K562 (cell line): Measurements from ENCODE around the gene PRF1. TPM values are rescaled to one million over a fixed set of nuclear protein-coding genes. Genes with fewer than 3 reads are reported as not detected.

Experiments
- ATAC-seq: fragments of 200-7000 bp; cut with Tn5 transposase; 3 replicates; pipeline ENCODE4 v1.9.1; 2020; ENCODE audit warnings: moderate library complexity
- BruUV-seq: library from RNA; stranded (reverse); fragments of 400-500 nt; replicated peaks from 2 replicates; lab custom pipeline; 2021; lab: Mats Ljungman, UMichigan
- CTCF ChIA-PET: fragments of 300-600 bp; formaldehyde crosslinking; extraction: SDS; loops from one replicate; lab custom pipeline; 2021; ENCODE audit warnings: low intra/inter-chr PET ratio; lab: Yijun Ruan, JAX
- POLR2A ChIA-PET: fragments of 300-600, 350-650 bp; sonication (Branson Sonifier 250); formaldehyde crosslinking; extraction: SDS; loops from one replicate; lab custom pipeline; 2021; ENCODE audit warnings: antibody characterized with exemption, inconsistent platforms; lab: Yijun Ruan, JAX
- DNase-seq, 4 experiments: peaks; one replicate each; pipeline versions ENCODE4 v3.0.0 to v3.0.0-alpha.2; 2011 to 2018; ENCODE audit warnings: low spot score in 3 of 4, mixed read lengths in 3 of 4; ENCODE audit errors: extremely low read depth in 1 of 4
- FAIRE-seq: peaks from 2 replicates; lab custom pipeline; 2011; peaks lifted over from hg19 to GRCh38; lab: Jason Lieb, UNC
- H2AFZ ChIP-seq: 2 replicates; pipeline ENCODE4 v1.6.0; 2011; ENCODE audit warnings: low read depth, low read length, control low read depth, inconsistent platforms
- H3K27ac ChIP-seq: fragments of 200-600 bp; 3 replicates; pipeline ENCODE4 v1.8.0; 2011; ENCODE audit warnings: low read depth, mild to moderate bottlenecking, control low read depth, inconsistent platforms, low read length, moderate library complexity, mixed read lengths; ENCODE audit errors: extremely low read depth
- H3K27me3 ChIP-seq, 2 experiments: fragments of 300-600 bp in 1 of 2; 2 replicates in 1 of 2; 3 replicates in 1 of 2; pipeline versions ENCODE4 v1.6.0 to v1.8.0; 2011; ENCODE audit warnings: inconsistent platforms in 2 of 2, low read length in 2 of 2, mild to moderate bottlenecking in 1 of 2, mixed read lengths in 1 of 2, moderate library complexity in 1 of 2; ENCODE audit not compliant: control insufficient read depth in 2 of 2, insufficient read depth in 2 of 2
- H3K36me3 ChIP-seq: fragments of 300-600 bp; 3 replicates; pipeline ENCODE4 v1.8.0; 2011; ENCODE audit warnings: mild to moderate bottlenecking, low read length, inconsistent platforms; ENCODE audit not compliant: control insufficient read depth, insufficient read depth
- H3K4me1 ChIP-seq, 2 experiments: fragments of 200-600 bp in 1 of 2; replicated peaks in 1 of 2; 2 replicates in 1 of 2; 3 replicates in 1 of 2; pipeline versions ENCODE4 v1.5.1 to v1.8.0; 2011; ENCODE audit warnings: inconsistent platforms in 2 of 2, low read length in 2 of 2, mild to moderate bottlenecking in 1 of 2, mixed read lengths in 1 of 2, moderate library complexity in 1 of 2; ENCODE audit not compliant: control insufficient read depth in 2 of 2, insufficient read depth in 2 of 2
- H3K4me2 ChIP-seq: 2 replicates; pipeline ENCODE4 v1.6.1; 2011; ENCODE audit warnings: low read length, control low read depth, inconsistent platforms, mixed read lengths; ENCODE audit not compliant: insufficient read depth
- H3K4me3 ChIP-seq: fragments of 200-600 bp; sonication (generic), shearing (Covaris generic); 2 replicates; pipeline ENCODE4 v1.5.1; 2016; ENCODE audit warnings: control low read depth, inconsistent platforms
- H3K79me2 ChIP-seq: fragments of 200-600 bp; 3 replicates; pipeline ENCODE4 v1.8.0; 2011; ENCODE audit warnings: low read length, inconsistent platforms; ENCODE audit not compliant: control insufficient read depth, insufficient read depth
- H3K9ac ChIP-seq, 2 experiments: 2 replicates each; pipeline versions ENCODE4 v1.6.0 to v1.6.1; 2011; ENCODE audit warnings: low read depth in 2 of 2, low read length in 2 of 2, control low read depth in 1 of 2, inconsistent platforms in 1 of 2, mild to moderate bottlenecking in 1 of 2, mixed read lengths in 1 of 2; ENCODE audit not compliant: insufficient read depth in 1 of 2
- H3K9me1 ChIP-seq: one replicate; pipeline ENCODE4 v1.6.0; 2011; ENCODE audit warnings: inconsistent platforms, mild to moderate bottlenecking, low read length, moderate library complexity; ENCODE audit not compliant: control insufficient read depth, insufficient read depth
- H3K9me3 ChIP-seq: replicated peaks from 2 replicates; pipeline ENCODE4 v1.5.1; 2011; ENCODE audit warnings: low read depth, low read length, inconsistent platforms; ENCODE audit not compliant: control insufficient read depth, insufficient read depth
- H4K20me1 ChIP-seq: replicated peaks from 2 replicates; pipeline ENCODE4 v1.6.1; 2011; ENCODE audit warnings: low read length, inconsistent platforms, mixed read lengths; ENCODE audit not compliant: control insufficient read depth, insufficient read depth
- ELF2 ChIP-seq: fragments of 250-450 bp; sonication (Bioruptor Pico); IDR thresholded peaks from 2 replicates; pipeline ENCODE4 v1.5.0; 2021; ENCODE audit warnings: mild to moderate bottlenecking
- PHB ChIP-seq: fragments of 250-450 bp; sonication (Bioruptor Pico); IDR thresholded peaks from 2 replicates; pipeline ENCODE4 v1.5.0; 2021
- ZNF224 ChIP-seq: sonication (generic); formaldehyde crosslinking; IDR thresholded peaks from 2 replicates; pipeline ENCODE4 v1.8.0; 2022; ENCODE audit warnings: mild to moderate bottlenecking, missing genetic modification reagents
- ZNF408 ChIP-seq: fragments of 250-450 bp; sonication (Bioruptor Pico); IDR thresholded peaks from 2 replicates; pipeline ENCODE4 v1.4.0; 2020; ENCODE audit warnings: low read depth, mild to moderate bottlenecking, moderate library complexity
- WGBS: fragments of 100-300 bp; shearing (Covaris generic); methylation state at CpG from one replicate; pipeline ENCODE4 v1.1.6; 2016; ENCODE audit warnings: low coverage, mixed read lengths; ENCODE audit not compliant: insufficient coverage; ENCODE audit errors: missing lambda C conversion rate; 5-methylcytosine and 5-hydroxymethylcytosine counted together
- in situ Hi-C: fragments of 300-500 bp; cut with MboI; formaldehyde crosslinking; loops from 4 replicates; pipeline ENCODE4 v1.15.0; 2018; ENCODE audit warnings: inconsistent platforms, mixed read lengths
- intact Hi-C: fragments of 100-400 bp; cut with micrococcal nuclease; formaldehyde crosslinking; loops from 2 replicates; pipeline ENCODE4 v1.14.2; 2022
- polyA plus RNA-seq, 8 experiments: library from polyadenylated mRNA; depleted of rRNA in 4 of 8; stranded (reverse) in 5 of 8; unstranded in 3 of 8; fragments of >200 nt; fragmentation: Nextera tagmentation in 2 of 8; fragmentation: Illumina TruSeq in 1 of 8; extraction: Ambion mirVana in 2 of 8; extraction: Trizol in 1 of 8; gene quantifications; 2 replicates each; pipeline versions ENCODE4 v1.2.1 to v1.2.3, GENCODE V29; 2011 to 2014; ENCODE audit warnings: inconsistent platforms in 1 of 8, missing spikeins in 1 of 8
- total RNA-seq, 7 experiments: library from RNA; depleted of rRNA in 6 of 7; stranded (reverse); fragments of >200 nt in 6 of 7; fragmentation: Illumina TruSeq in 2 of 7; extraction: Trizol in 2 of 7; gene quantifications; 2 replicates each; pipeline versions ENCODE4 v1.2.1 to v1.2.3, GENCODE V29; 2011 to 2021; ENCODE audit warnings: low replicate concordance in 1 of 7

Gene PRF1
- total and polyA plus RNA-seq, 9 of the 15 experiments (the other 6 are each of a cell fraction or from before 2014, with no cell fraction given) = 3.8 to 8.6 (median 6.3) TPM

DNA sequence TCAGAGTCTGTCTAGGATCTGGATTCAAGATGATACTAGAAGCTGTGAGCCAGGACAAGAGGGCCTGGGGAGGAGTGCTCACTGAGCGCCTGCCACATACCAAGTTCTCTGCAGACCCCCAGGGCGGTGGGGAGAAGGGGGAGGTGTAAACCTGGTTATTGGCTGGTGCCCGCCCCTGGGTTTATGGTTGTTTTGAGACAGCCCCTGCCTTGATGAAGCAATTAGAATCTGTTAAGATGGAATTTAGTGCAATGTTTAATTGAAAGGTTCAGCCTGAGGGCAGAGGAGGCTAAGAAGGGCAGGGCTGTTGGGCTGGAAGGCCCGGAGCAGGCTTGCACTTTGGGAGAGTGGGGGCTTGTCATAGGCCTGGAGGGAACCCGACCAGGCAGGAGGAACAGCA lies 42.7 kb downstream of the PRF1 start:
- H3K4me2 ChIP-seq = peak overlapping the region; percentile 88
- H3K4me3 ChIP-seq = no peak overlapping the region
- H3K36me3 ChIP-seq = no peaks in the 10 kb centered on the region
- BruUV-seq = no TSS peak
- no peak for DNase-seq
- ChIA-PET POLR2A (interaction anchor here (1.2 to 3.0 kb wide), 4 partner anchors 11 to 154 kb away, joined by 3 to 13 read pairs (median 7); no protein-coding TSS in a partner anchor), CTCF (interaction anchor here (1.1 to 2.0 kb wide), 2 partner anchors 199 to 202 kb away, joined by 3 to 15 read pairs; no protein-coding TSS in a partner anchor)
- intact Hi-C loops = loop anchor here (1.0 to 2.0 kb wide), 7 partner anchors 14 to 321 kb away; no protein-coding TSS in a partner anchor
- in situ Hi-C loops = no loop called here
- H3K9me1 ChIP-seq = no peaks in the 10 kb centered on the region
- peak overlapping the region; percentile 76; the same call in 1 of the 3 replicates for H3K27ac ChIP-seq
- H4K20me1 ChIP-seq = no peaks in the 10 kb centered on the region
- FAIRE-seq = peak; percentile 6
- H3K79me2 ChIP-seq = no peaks in the 10 kb centered on the region
- ATAC-seq = no peak
- H3K4me1 ChIP-seq = peaks cover 25 to 61% of the 10 kb centered on the region in 2 experiments
- no peaks in the 10 kb centered on the region for H3K9me3 ChIP-seq
- H3K27me3 ChIP-seq = no peaks in the 10 kb centered on the region
- H3K9ac ChIP-seq = peak overlapping the region; percentile 58 to 82; a peak in 3 of 4 replicates
- H2AFZ ChIP-seq = peak overlapping the region; percentile 90; the same call in 1 of the 2 replicates
- 0 out of 2 replicates have a peak, but pooled peaks have one; percentile 46 for TF ChIP-seq PHB (CRISPR knock-in tag)
- 0 out of 2 replicates have a peak, but pooled peaks have one; percentile 26 for TF ChIP-seq ELF2 (CRISPR knock-in tag)
- no peak for TF ChIP-seq ZNF408 (CRISPR knock-in tag)
- peak; percentile 25; the same call in 1 of the 2 replicates for TF ChIP-seq ZNF224 (CRISPR knock-in tag)
- 87% methylated on average over 5 of the region's 5 CpGs for WGBS
